GM18505 (cell line): ENCODE results near the gene UTP3.

ENCODE experiments used
- ATAC-seq: cut with Tn5 transposase; IDR thresholded peaks from one replicate; pipeline ENCODE4 v1.9.1; 2021; ENCODE audit not compliant: unreplicated experiment
- POLR2A ChIP-seq: IDR thresholded peaks from 4 replicates; pipeline ENCODE4 v1.6.1; 2011; ENCODE audit warnings: borderline replicate concordance; ENCODE audit not compliant: insufficient read depth, insufficient read length; ENCODE audit errors: extremely low read depth

UTP3 gene

DNA sequence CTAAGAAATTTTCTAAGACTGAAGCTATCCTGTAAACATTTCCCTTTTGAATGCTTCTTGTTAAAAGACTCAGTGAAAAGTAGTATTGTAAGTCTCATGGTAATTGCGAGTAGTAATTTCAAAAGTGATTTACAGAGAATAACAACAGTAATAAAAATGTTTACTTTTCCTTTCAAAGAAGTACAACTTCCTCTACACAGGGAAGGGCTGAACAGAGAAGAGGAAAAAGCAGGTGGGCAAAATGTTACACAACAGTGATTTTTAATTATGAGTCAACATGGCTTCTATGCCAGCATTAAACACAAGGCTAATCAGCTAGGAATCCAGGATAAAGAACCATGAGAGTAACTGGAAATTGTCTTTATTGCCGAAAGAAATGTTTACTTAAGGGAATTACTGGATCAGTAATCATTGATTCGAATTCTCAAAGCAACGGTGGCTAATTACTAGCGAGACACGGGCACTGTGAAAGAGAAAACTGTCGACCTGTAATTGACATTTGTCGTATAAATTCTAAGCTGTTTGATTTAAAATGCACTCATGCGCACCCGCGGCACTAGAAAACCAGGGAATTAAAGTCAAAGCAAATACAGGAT, 15.4 kb downstream of the UTP3 start:
- ATAC-seq: no peak

DNA sequence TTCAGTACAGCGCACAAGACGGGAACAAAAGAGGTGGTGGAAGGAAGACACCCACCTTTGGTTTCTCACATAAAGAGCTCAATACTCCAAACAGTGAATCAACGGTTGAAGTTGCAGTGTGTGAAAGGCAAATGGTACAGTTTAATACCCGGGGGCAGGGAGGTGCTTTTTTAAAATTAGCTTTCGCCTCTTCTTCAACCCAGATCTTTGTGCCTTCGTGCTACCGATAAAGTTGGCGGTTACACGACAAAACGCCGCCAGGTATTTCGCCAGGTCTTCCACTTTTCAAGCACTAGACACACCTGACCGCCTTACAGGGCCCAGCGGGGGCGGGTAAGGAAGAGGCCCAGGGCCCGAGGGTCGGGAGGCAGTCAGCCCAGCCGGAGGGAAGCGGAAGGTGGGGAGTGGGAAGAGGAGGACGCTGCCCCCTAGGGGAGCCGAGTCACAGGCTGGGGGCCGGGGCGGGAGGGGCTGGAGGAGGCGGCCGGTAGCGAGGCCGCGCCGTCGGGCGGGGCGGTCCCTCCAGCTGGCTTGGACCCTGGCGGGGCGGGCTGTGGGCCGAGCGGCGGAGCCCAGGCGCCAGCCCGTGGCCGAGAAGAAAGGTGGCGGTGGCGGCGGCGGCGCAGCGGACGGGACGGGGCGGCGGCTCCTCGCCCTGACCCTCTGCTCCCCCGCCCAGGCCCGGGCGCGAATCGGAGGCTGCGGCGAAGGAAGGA, 16.0 kb downstream of the UTP3 start:
- peak; percentile 61 for ATAC-seq
- peak; percentile 31 for TF ChIP-seq POLR2A

More for the DNA sequence above, 15.4 kb downstream of the UTP3 start:
- TF ChIP-seq POLR2A: no peak

- ATAC-seq: no peak
- TF ChIP-seq POLR2A: no peak
Measured at GRCh38 chr4:70704931-70705182, 16.5 kb downstream of the UTP3 start.

- peak; percentile 60 for ATAC-seq
- TF ChIP-seq POLR2A: peak; percentile 62
Measured at GRCh38 chr4:70705183-70706043, 17.1 kb downstream of the UTP3 start.

GRCh38 chr4:70706044-70706461, 17.7 kb downstream of the UTP3 start:
- TF ChIP-seq POLR2A: no peak
- no peak for ATAC-seq

GRCh38 chr4:70706516-70706915, 18.2 kb downstream of the UTP3 start:
- no peak for TF ChIP-seq POLR2A
- no peak for ATAC-seq

- ATAC-seq: no peak
- no peak for TF ChIP-seq POLR2A
Measured at GRCh38 chr4:70709611-70710205, 21.4 kb downstream of the UTP3 start.

DNA sequence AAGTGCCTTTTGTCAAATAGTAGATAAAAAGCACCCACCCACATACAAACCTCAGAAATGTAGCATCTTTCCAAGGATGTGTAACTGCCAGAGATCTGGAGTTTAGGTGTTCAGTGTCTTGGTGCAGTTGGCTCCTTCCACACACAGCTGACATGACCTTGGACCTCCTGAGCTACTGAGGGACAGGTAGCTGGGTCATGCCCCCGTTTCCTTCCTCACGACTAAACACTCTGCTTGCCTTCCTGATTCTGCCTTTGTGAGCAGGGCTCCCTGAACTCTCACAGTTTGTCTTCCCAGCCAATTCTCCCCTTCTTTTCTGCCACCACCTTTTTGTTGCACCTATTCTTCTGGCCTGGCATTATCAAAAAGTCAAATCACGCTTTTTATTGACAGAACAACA, 23.3 kb downstream of the UTP3 start:
- TF ChIP-seq POLR2A: no peak
- ATAC-seq: no peak

GRCh38 chr4:70712150-70712549, 23.8 kb downstream of the UTP3 start:
- no peak for ATAC-seq
- TF ChIP-seq POLR2A: no peak

DNA sequence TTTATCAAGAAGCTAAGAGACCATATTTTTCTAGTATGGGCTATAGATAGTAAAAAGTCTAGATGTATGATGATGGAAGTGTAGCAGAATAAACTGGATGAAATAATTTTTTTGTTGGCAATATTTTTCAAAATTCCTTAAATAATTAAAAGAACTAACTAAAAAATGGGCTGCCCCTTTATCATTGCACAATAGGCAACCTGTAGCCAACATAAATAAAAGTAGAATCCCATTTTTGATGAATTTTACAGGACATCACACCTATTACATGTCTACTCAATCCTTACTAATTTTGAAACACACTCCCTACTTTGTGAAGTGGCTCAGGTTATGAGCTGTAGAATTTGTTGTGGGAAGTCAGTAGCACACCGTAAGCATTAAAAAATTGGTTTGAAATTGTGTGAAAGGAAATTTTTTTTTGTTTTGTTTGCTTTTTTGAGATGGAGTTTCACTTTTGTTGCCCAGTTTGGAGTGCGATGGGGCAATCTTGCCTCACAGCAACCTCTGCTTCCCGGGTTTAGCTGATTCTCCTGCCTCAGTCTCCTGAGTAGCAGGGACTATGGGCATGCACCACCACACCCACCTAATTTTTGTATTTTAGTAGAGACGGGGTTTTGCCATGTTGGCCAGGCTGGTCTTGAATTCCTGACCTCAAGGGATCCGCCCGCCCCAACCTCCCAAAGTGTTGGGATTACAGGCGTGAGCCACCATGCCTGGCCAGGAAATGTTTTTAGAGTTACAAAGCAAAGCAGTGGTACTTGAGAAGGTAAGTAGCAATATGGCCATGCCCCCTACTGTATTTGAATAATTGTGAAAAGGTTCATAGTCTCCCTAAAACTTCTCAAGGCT, 24.5 kb downstream of the UTP3 start:
- no peak for ATAC-seq
- no peak for TF ChIP-seq POLR2A

GRCh38 chr4:70713453-70714078, 25.2 kb downstream of the UTP3 start:
- TF ChIP-seq POLR2A: no peak
- peak; percentile 34 for ATAC-seq
